Heart left ventricle (tissue), 16 donors: ENCODE data around the gene NOS2. TPM values are rescaled to one million over a fixed set of nuclear protein-coding genes. Genes with fewer than 3 reads are reported as not detected.
A peak's percentile ranks its signal among the peaks of the same experiment; 100 is the strongest.

ENCODE experiments used
- ATAC-seq, 4 donors: fragments of 200-7000 bp; cut with Tn5 transposase; one replicate each; pipeline ENCODE4 v1.9.1; 2020 to 2022; ENCODE audit warnings: moderate library complexity in 4 of 4, mild to moderate bottlenecking in 3 of 4, moderate number of reproducible peaks in 1 of 4
- DNase-seq, 5 donors: peaks; one replicate each; pipeline ENCODE4 v3.0.0-alpha.2; 2020
- H3K27ac ChIP-seq, 12 donors: fragments of 200-600 bp; sonication (generic) in 4 of 12; one replicate each; pipeline versions ENCODE4 v1.5.0 to v1.8.0; 2016 to 2022; ENCODE audit warnings: mild to moderate bottlenecking in 2 of 12
- H3K27me3 ChIP-seq, 9 donors: fragments of 200-600 bp; sonication (generic) in 2 of 9; one replicate each; pipeline versions ENCODE4 v1.5.1 to v1.8.0; 2016 to 2022; ENCODE audit warnings: mild to moderate bottlenecking in 3 of 9
- H3K36me3 ChIP-seq, 9 donors: fragments of 200-600 bp; sonication (generic) in 2 of 9; one replicate each; pipeline versions ENCODE4 v1.5.0 to v1.8.0; 2018 to 2022; ENCODE audit warnings: mild to moderate bottlenecking in 2 of 9
- H3K4me1 ChIP-seq, 12 donors: fragments of 200-600 bp; sonication (generic) in 4 of 12; one replicate each; pipeline versions ENCODE4 v1.5.0 to v1.8.0; 2016 to 2022; ENCODE audit warnings: mild to moderate bottlenecking in 3 of 12
- H3K4me3 ChIP-seq, 12 donors: fragments of 200-600 bp; sonication (generic) in 4 of 12; one replicate each; pipeline versions ENCODE4 v1.5.0 to v1.8.0; 2017 to 2022; ENCODE audit warnings: mild to moderate bottlenecking in 9 of 12, moderate library complexity in 4 of 12
- H3K9me3 ChIP-seq, 12 donors: fragments of 200-600 bp; sonication (generic) in 4 of 12; one replicate each; pipeline versions ENCODE4 v1.5.0 to v1.8.0; 2016 to 2022; ENCODE audit warnings: mild to moderate bottlenecking in 1 of 12
- POLR2A ChIP-seq, 2 donors: fragments of 450-650 bp; IDR thresholded peaks; one replicate each; pipeline ENCODE4 v1.6.1; 2017; ENCODE audit warnings: antibody characterized with exemption in 2 of 2, mild to moderate bottlenecking in 2 of 2, moderate library complexity in 2 of 2
- WGBS, 4 donors: extraction: QIAGEN DNeasy Blood & Tissue Kit in 2 of 4; methylation state at CpG; one replicate each; pipeline versions ENCODE4 v1.1.5 to v1.1.7; 2013 to 2018; 5-methylcytosine and 5-hydroxymethylcytosine counted together
- intact Hi-C, 10 donors: fragments of 100-400 bp; cut with DNase I; formaldehyde crosslinking; loops; one replicate each; pipeline versions ENCODE4 v1.11.1 to v1.14.2; 2022
- polyA plus RNA-seq, 2 donors: library from polyadenylated mRNA; stranded (reverse); fragments of 200-250 nt; gene quantifications; one replicate each; pipeline ENCODE4 v1.2.3, GENCODE V29; 2013
- total RNA-seq, 9 donors: library from RNA; depleted of rRNA in 2 of 9; stranded (reverse); fragments of >200 nt in 2 of 9; fragmentation: NEBNext Ultra II Directional in 3 of 9; extraction: Animal tissue kit (Norgen Biotek cat#: 25700) in 3 of 9; gene quantifications; one replicate each; pipeline versions ENCODE4 v1.1.0 to v1.2.4, GENCODE V29; 2016 to 2023
- TF ChIP-seq, protein P1 (sequence below), 12 donors: fragments of 200-600 bp; sonication (generic) in 4 of 12; IDR thresholded peaks; one replicate each; pipeline versions ENCODE4 v1.5.0 to v1.8.0; 2018 to 2022; ENCODE audit warnings: antibody characterized with exemption in 12 of 12, mild to moderate bottlenecking in 5 of 12
- donor health status: ischemic (EF 13 %, LVEDD 7.1; RV severe dilation, severe dysfunction).
- donor health status: healthy with polysubstance abuse.
- donor health status: DM: no; HTN: yes; CAD: no.
- donor health status: DM: no; HTN: no; CAD: no.
- donor health status: ischemic (EF 25% LVEDD 6.9; RV normal size, moderate dysfunction).
- donor health status: ischemic (EF 25% LVEDD 5.7; RV mildly dilated, moderate dysfunction).
- donor health status: healthy.
- donor health status: DM: yes; HTN: yes; CAD: no.
- donor health status: ischemic (EF 35%, LVEDD 5.7; RV mildly dilated, moderate dysfunction).
- donor health status: nonischemic (EF 11% LVEDD 7.7; RV severe dilation, severe dysfunction).
- donor health status: DM: yes; HTN: yes; CAD: no.
- donor health status: PGD.
- donor health status: ischemic (EF 29% LVEDD 5.4; RV normal size, mild dysfunction).
- donor health status: nonischemic (EF 23%, LVEDD 6.1; RV moderate dilation, normal function).

Gene NOS2
- total and polyA plus RNA-seq, 11 donors: 0.07 to 2.2 (median 0.16) TPM; not detected in 1

DNA sequence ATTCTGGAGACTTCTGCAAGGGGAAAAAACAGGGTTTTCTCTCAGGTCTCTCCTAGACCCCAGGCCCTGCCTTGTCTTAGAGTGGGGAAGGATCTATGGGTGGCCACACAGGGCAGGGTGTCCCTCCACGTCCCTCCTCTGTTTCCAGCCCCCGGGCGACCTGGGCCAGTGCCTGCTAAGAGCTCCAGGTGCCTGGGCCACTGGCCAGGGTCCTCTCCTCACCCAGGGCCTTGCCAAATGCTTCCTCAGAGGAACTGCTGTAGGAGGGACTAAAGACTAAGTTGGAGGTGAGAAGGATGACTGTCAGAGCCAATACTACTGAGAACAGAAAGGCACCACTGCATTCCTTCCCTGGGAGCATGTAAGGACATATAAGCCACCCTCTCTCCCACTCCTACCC lies 11.4 kb downstream of the NOS2 start:
- DNase-seq (no peak), ATAC-seq (peak in 2 of 4 donors; percentile 16 to 29)
- H3K27me3 ChIP-seq: peaks cover 0 to 22% (median 10%) of the 10 kb centered on the region in 9 donors
- H3K27ac ChIP-seq: no peak overlapping the region
- no peaks in the 10 kb centered on the region for H3K9me3 ChIP-seq
- 35 to 42% (median 38%) methylated on average over 2 to 3 of the region's 3 CpGs; no CpG with 5 or more reads in 1 of the 4 donors for WGBS, 4 donors
- no peak overlapping the region for H3K4me3 ChIP-seq
- H3K36me3 ChIP-seq: no peaks in the 10 kb centered on the region
- intact Hi-C loops: no loop called here
- H3K4me1 ChIP-seq: peaks cover 0 to 12% (median 9%) of the 10 kb centered on the region in 12 donors
- TF ChIP-seq, protein P1, sequence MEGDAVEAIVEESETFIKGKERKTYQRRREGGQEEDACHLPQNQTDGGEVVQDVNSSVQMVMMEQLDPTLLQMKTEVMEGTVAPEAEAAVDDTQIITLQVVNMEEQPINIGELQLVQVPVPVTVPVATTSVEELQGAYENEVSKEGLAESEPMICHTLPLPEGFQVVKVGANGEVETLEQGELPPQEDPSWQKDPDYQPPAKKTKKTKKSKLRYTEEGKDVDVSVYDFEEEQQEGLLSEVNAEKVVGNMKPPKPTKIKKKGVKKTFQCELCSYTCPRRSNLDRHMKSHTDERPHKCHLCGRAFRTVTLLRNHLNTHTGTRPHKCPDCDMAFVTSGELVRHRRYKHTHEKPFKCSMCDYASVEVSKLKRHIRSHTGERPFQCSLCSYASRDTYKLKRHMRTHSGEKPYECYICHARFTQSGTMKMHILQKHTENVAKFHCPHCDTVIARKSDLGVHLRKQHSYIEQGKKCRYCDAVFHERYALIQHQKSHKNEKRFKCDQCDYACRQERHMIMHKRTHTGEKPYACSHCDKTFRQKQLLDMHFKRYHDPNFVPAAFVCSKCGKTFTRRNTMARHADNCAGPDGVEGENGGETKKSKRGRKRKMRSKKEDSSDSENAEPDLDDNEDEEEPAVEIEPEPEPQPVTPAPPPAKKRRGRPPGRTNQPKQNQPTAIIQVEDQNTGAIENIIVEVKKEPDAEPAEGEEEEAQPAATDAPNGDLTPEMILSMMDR (IDR thresholded peaks at IDR 0.05): no peak
- no peak for TF ChIP-seq POLR2A (IDR thresholded peaks at IDR 0.05)

DNA sequence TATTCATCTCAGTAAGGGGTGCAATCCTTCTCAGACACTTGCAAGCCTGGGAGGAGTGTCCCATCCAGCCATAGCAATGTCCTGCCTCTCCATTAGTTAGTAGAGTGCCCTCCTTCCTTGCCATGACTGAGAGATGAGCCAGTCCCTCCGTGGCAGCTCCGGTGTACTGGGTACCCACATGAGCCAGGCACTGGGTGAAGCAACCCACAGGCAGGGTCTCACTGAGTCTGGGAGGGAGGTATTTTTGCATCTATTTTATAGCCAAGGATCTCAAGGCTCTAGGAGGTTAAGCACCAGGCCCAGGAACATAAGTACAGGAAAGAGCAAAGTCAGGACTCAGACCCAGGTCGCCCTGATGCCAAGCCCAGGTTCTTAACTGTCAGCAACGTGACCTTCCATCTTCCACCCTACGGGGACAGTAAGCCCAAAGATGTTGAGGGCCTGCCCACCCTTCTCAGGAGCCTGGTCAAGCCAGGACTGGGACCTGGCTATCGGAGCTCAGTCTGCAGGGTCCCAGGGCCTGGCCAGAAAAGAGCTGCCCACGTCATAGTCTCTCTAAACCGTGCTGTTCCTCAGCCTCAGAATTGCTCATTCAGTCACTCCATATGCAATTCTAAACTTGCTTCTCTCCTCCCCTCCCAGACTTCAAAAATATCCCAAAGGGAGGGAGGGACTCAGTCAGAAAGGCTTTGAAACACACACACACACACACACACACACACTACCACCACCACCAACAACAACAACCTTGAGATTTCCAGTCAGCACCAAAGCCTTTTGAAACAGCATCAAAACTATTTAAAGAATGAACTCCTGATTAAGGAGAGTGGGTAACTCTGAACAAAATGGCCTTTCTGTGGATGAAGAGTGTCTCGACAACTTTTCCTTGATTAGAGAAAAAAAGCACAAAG lies 16.6 kb downstream of the NOS2 start:
- Histone ChIP-seq H3K4me3 (no peak overlapping the region), H3K27me3 (no peaks in the 10 kb centered on the region), H3K9me3 (no peaks in the 10 kb centered on the region), H3K4me1 (peaks cover 0 to 13% (median 4%) of the 10 kb centered on the region in 12 donors), H3K27ac (peak overlapping the region in 3 of 12 donors; percentile 4 to 29 (median 22)), H3K36me3 (no peaks in the 10 kb centered on the region)
- intact Hi-C loops: no loop called here
- TF ChIP-seq, protein P1 (IDR thresholded peaks at IDR 0.05): no peak
- no peak for TF ChIP-seq POLR2A (IDR thresholded peaks at IDR 0.05)
- DNase-seq (no peak), ATAC-seq (no peak)
- 76 to 85% (median 80%) methylated on average over 9 of the region's 9 CpGs for WGBS, 4 donors

DNA sequence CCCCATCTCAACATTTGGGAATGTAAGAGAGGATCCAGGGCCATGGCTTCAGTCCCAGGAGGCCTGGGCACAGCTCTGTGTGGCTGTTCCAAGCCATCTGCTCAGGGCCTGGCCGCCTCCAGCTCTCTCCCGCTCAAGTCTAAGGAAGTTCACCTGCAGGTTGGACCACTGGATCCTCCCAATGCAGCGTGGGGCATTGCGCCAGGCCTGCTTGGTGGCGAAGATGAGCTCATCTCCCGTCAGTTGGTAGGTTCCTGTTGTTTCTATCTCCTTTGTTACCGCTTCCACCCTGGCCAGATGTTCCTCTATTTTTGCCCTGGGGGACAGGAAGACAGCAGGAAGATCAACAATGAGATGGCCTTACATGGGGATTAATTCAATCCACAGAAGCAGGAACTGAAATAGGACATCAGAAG lies 17.5 kb downstream of the NOS2 start:
- H3K4me3 ChIP-seq: no peak overlapping the region
- H3K27ac ChIP-seq: peak overlapping the region in 2 of 12 donors; percentile 19 to 22
- peaks cover 0 to 13% (median 4%) of the 10 kb centered on the region in 12 donors for H3K4me1 ChIP-seq
- no peak for TF ChIP-seq POLR2A (IDR thresholded peaks at IDR 0.05)
- ATAC-seq: peak in 1 of 4 donors; percentile 56
- peak in 2 of 5 donors; percentile 30 to 56 for DNase-seq
- no peaks in the 10 kb centered on the region for H3K36me3 ChIP-seq
- no peaks in the 10 kb centered on the region for H3K27me3 ChIP-seq
- WGBS, 4 donors: 53 to 71% (median 63%) methylated on average over 6 to 7 of the region's 7 CpGs
- no peaks in the 10 kb centered on the region for H3K9me3 ChIP-seq
- intact Hi-C loops: no loop called here

DNA sequence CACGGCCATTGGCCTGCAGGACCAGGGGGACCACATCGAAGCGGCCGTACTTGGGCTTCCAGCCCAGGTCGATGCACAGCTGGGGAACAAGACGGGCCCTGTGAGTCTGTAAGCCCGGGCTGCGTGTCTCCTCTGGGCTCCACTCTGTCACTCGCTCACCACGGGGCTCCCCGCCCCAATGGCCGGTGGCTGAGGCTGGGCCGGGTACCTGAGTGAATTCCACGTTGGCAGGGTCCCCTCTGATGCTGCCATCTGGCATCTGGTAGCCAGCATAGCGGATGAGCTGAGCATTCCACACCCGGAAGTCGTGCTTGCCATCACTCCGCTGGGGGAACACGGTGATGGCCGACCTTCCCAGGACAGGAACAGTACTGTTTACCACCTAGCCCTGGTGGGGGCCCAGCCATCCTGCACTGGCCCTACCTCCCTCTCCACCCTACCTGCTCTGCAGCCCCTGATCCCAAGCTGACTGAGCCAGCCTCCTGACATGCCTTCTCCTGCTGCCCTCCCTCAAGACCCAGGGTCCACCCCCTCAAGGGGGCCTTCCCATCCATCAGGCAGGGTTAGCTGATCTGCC lies 19.4 kb downstream of the NOS2 start:
- Histone ChIP-seq H3K27ac (no peak overlapping the region), H3K4me1 (peaks cover 0 to 13% (median 4%) of the 10 kb centered on the region in 12 donors), H3K36me3 (no peaks in the 10 kb centered on the region), H3K27me3 (no peaks in the 10 kb centered on the region), H3K9me3 (no peaks in the 10 kb centered on the region), H3K4me3 (no peak overlapping the region)
- peak in 1 of 4 donors; percentile 15 for ATAC-seq
- no peak for TF ChIP-seq POLR2A (IDR thresholded peaks at IDR 0.05)
- TF ChIP-seq, protein P1 (IDR thresholded peaks at IDR 0.05): no peak
- intact Hi-C loops: no loop called here
- 94 to 97% (median 95%) methylated on average over 14 to 20 of the region's 20 CpGs for WGBS, 4 donors
- no peak for DNase-seq
